ENCODE data around the gene KIF5A. TPM values are rescaled to one million over a fixed set of nuclear protein-coding genes. Genes with fewer than 3 reads are reported as not detected.
A peak's percentile ranks its signal among the peaks of the same experiment; 100 is the strongest.

Gene KIF5A
- total and polyA plus RNA-seq, 2 of the 4 experiments (the other 2 are of a cell fraction): 0.15 to 0.18 TPM

DNA sequence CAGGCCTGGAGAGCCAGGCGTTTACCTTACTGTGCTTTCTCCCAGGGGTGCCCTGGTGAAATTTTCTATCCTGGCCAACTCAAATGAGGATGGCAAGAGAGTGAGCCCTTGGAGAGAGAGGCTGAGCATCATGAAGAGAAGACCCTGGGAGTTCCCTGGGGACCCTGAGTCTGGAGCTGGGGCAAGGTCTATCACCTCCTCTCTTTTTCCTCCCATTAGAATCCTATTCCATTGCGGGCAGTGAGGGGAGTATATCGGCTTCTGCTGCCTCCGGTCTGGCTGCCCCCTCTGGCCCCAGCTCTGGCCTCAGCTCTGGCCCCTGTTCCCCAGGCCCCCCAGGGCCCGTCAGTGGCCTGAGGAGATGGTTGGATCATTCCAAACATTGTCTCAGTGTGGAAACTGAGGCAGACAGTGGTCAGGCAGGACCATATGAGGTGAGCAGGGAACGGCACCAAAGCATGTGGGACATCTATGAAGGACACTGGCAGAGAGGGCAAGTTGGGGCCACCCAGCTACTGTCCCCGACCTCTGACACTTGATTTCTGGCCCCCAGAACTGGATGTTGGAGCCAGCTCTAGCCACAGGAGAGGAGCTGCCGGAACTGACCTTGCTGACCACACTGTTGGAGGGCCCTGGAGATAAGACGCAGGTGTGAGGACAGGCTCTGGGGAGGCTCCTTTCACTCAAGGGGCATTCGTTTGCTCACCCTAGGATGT is 63.0 kb downstream of the KIF5A start:
- Histone ChIP-seq H3K14ac (replicated peaks; ENCODE audit: low read depth, low read length) (no peak overlapping the region), H2BK15ac (ENCODE audit: low read depth, low read length) (no peak overlapping the region), H3K79me1 (ENCODE audit: low read depth in 1 of 2, low read length in 2 of 2) (peaks cover 0 to 13% of the 10 kb centered on the region in 2 experiments; a peak in 2 of 4 replicates), H3K4me1 (ENCODE audit: control insufficient read depth, insufficient read depth, low read length) (peaks cover 4% of the 10 kb centered on the region), H4K20me1 (ENCODE audit: insufficient read depth, low read length) (no peaks in the 10 kb centered on the region), H4K5ac (ENCODE audit: low read depth, low read length) (no peak overlapping the region), H3K4ac (ENCODE audit: low read depth, low read length) (no peak overlapping the region), H3K4me3 (ENCODE audit: insufficient read depth, low read depth, low read length) (no peak overlapping the region), H2AFZ (replicated peaks; ENCODE audit: low read length, poor library complexity) (no peak overlapping the region), H3K36me3 (ENCODE audit: control insufficient read depth, insufficient read depth, low read length) (peaks cover 40% of the 10 kb centered on the region), H2BK20ac (ENCODE audit: low read depth, low read length) (no peak overlapping the region), H3K9me3 (ENCODE audit: control insufficient read depth, insufficient read depth, low read length) (no peaks in the 10 kb centered on the region), H3K18ac (ENCODE audit: low read depth, low read length) (no peak overlapping the region), H4K8ac (ENCODE audit: low read depth in 2 of 2, low read length in 2 of 2) (no peak overlapping the region), H2AK9ac (replicated peaks; ENCODE audit: low read depth, low read length, poor library complexity) (peak overlapping the region; percentile 26), H3K56ac (ENCODE audit: extremely low read depth, insufficient read depth, low read length) (no peak overlapping the region), H3K4me2 (ENCODE audit: low read depth, low read length) (no peak overlapping the region), H2BK120ac (ENCODE audit: low read depth, low read length) (no peak overlapping the region), H3K9me1 (ENCODE audit: insufficient read depth, low read length) (peaks cover 11% of the 10 kb centered on the region; the same call in 1 of the 2 replicates), H4K91ac (ENCODE audit: insufficient read depth, low read depth, low read length) (no peak overlapping the region), H3K27ac (ENCODE audit: insufficient read depth, low read length) (no peak overlapping the region), H2BK5ac (ENCODE audit: low read depth, low read length, poor library complexity, severe bottlenecking) (no peak overlapping the region), H2AK5ac (ENCODE audit: low read depth, low read length) (no peak overlapping the region; the same call in 1 of the 2 replicates), H3K9ac (ENCODE audit: low read depth, low read length) (no peak overlapping the region), H3K27me3 (ENCODE audit: control insufficient read depth, insufficient read depth, low read length) (no peaks in the 10 kb centered on the region; the same call in 1 of the 2 replicates), H3K23ac (ENCODE audit: low read depth, low read length) (no peak overlapping the region)
- TF ChIP-seq FOS (IDR thresholded peaks at IDR 0.05; ENCODE audit: low read depth, low read length): no peak
- no peak for TF ChIP-seq CHD1 (IDR thresholded peaks at IDR 0.05; ENCODE audit: low read depth, low read length)
- TF ChIP-seq, protein P1, sequence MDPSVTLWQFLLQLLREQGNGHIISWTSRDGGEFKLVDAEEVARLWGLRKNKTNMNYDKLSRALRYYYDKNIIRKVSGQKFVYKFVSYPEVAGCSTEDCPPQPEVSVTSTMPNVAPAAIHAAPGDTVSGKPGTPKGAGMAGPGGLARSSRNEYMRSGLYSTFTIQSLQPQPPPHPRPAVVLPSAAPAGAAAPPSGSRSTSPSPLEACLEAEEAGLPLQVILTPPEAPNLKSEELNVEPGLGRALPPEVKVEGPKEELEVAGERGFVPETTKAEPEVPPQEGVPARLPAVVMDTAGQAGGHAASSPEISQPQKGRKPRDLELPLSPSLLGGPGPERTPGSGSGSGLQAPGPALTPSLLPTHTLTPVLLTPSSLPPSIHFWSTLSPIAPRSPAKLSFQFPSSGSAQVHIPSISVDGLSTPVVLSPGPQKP (IDR thresholded peaks at IDR 0.05; ENCODE audit: borderline replicate concordance, low read depth, low read length): no peak
- no peak for TF ChIP-seq MAFK (IDR thresholded peaks at IDR 0.05; ENCODE audit: low read depth, low read length)
- TF ChIP-seq SMC3 (IDR thresholded peaks at IDR 0.05; ENCODE audit: low read depth, low read length): no peak
- no peak for TF ChIP-seq RAD21 (IDR thresholded peaks at IDR 0.05; ENCODE audit: low read length)
- dilution Hi-C loops (cut with HindIII; ENCODE audit: low sequenced_read_pairs, unreplicated experiment): no loop called here
- intact Hi-C loops (cut with micrococcal nuclease): no loop called here
- DNase-seq (no peak), ATAC-seq (ENCODE audit: low read depth) (no peak)
- no TSS peak for BruUV-seq (replicated peaks)
- POLR2A ChIA-PET (ENCODE audit: unreplicated experiment): no interaction called here
- CTCF ChIA-PET: no interaction called here
- in situ Hi-C loops (cut with MboI; ENCODE audit: low sequenced_read_pairs): no loop called here
- 80% methylated on average over 1 of the region's 10 CpGs; no CpG with 5 or more reads in 1 of the 2 experiments for WGBS, 2 experiments (ENCODE audit: extremely low coverage in 2 of 2, insufficient read length in 1 of 2)
